DMS114 treated with DMSO at 0.1 percent for 48 hours (cell line): ENCODE data around the gene WT1.
"Not testable (repeated sequence)": the region's sequence is repeated elsewhere in the genome, so short reads cannot be mapped to it uniquely, and the experiment has no call there.

Experiments used
- DNase-seq: peaks from one replicate; lab custom pipeline; 2025; ENCODE audit not compliant: unreplicated experiment; lab: John Stamatoyannopoulos, UW

The WT1 gene

GRCh38 chr11:32435511-32435941 lies at the start of gene WT1:
WT1 (minus strand) TSS chr11:32435539.
- peak; percentile 8 for DNase-seq

GRCh38 chr11:32479291-32479690 lies 44.0 kb upstream of the WT1 start:
- DNase-seq: no peak

- DNase-seq: no peak
Measured at GRCh38 chr11:32478277-32478731, 43.0 kb upstream of the WT1 start.

GRCh38 chr11:32473282-32473909 lies 38.1 kb upstream of the WT1 start:
- DNase-seq: no peak

- DNase-seq: no peak
Measured at GRCh38 chr11:32472226-32472625, 36.9 kb upstream of the WT1 start.

GRCh38 chr11:32471544-32471943 lies 36.2 kb upstream of the WT1 start:
- DNase-seq: not testable (repeated sequence)

GRCh38 chr11:32469791-32470190 lies 34.5 kb upstream of the WT1 start:
- DNase-seq: no peak

- no peak for DNase-seq
Measured at GRCh38 chr11:32466279-32466915, 31.1 kb upstream of the WT1 start.

GRCh38 chr11:32464078-32464477 lies 28.7 kb upstream of the WT1 start:
- no peak for DNase-seq

- no peak for DNase-seq
Measured at GRCh38 chr11:32462011-32462690, 26.8 kb upstream of the WT1 start.

- no peak for DNase-seq
Measured at GRCh38 chr11:32456864-32457263, 21.5 kb upstream of the WT1 start.

- DNase-seq: no peak
Measured at GRCh38 chr11:32454993-32455392, 19.7 kb upstream of the WT1 start.

GRCh38 chr11:32451808-32452207 lies 16.5 kb upstream of the WT1 start:
- no peak for DNase-seq

- no peak for DNase-seq
Measured at GRCh38 chr11:32450372-32450771, 15.0 kb upstream of the WT1 start.

GRCh38 chr11:32448232-32448631 lies 12.9 kb upstream of the WT1 start:
- DNase-seq: peak; percentile 1

GRCh38 chr11:32447252-32447651 lies 11.9 kb upstream of the WT1 start:
- no peak for DNase-seq

GRCh38 chr11:32446227-32446626 lies 10.9 kb upstream of the WT1 start:
- no peak for DNase-seq

GRCh38 chr11:32444186-32444585 lies 8.8 kb upstream of the WT1 start:
- no peak for DNase-seq

GRCh38 chr11:32440916-32441315 lies 5.6 kb upstream of the WT1 start:
- no peak for DNase-seq

GRCh38 chr11:32440312-32440908 lies 5.1 kb upstream of the WT1 start:
- DNase-seq: no peak

GRCh38 chr11:32439501-32440210 lies 4.3 kb upstream of the WT1 start:
- no peak for DNase-seq
